NCI-H526 (cell line): ENCODE results near the gene NDUFAF3.

Experiments
- DNase-seq, 2 experiments: peaks; one replicate each; lab custom pipeline; 2025; lab: John Stamatoyannopoulos, UW

NDUFAF3 gene, protein sequence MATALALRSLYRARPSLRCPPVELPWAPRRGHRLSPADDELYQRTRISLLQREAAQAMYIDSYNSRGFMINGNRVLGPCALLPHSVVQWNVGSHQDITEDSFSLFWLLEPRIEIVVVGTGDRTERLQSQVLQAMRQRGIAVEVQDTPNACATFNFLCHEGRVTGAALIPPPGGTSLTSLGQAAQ

DNA sequence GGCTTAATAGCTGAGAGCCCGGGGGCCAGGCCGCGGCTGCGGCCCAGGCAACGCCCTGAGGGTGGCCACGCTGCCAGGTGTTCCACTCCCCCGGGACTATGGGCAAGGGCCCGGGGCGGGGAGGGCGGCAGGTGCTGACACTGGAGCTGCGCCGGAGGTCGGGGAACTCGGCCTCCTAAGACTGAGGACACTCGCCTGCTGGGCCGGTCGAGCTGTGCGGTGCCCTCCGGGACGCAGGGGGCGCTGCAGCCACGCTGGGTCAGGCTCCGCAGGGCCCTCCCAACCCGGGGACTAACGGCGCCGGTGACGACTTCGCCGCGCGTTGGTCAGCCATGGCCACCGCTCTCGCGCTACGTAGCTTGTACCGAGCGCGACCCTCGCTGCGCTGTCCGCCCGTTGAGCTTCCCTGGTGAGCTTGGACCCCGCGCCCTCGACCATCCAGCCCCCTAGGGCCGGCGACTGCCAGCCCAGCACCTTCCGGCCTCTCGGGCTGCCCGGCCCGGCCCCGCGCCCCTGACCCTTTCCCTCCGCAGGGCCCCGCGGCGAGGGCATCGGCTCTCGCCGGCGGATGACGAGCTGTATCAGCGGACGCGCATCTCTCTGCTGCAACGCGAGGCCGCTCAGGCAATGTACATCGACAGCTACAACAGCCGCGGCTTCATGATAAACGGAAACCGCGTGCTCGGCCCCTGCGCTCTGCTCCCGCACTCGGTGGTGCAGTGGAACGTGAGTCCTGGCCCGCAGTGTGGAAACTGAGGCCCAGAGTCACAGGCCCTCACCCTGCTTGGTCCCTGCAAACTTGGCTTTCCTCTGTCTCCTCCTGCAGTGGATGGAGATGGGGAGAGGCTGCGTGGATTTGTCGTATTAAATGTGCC is at the start of gene NDUFAF3:
TSS of gene NDUFAF3 (plus strand) at position 309 of the 875 bp plus-strand sequence. CDS start at position 333, 24 bp downstream.
- peak; percentile 96 to 100 for DNase-seq

DNA sequence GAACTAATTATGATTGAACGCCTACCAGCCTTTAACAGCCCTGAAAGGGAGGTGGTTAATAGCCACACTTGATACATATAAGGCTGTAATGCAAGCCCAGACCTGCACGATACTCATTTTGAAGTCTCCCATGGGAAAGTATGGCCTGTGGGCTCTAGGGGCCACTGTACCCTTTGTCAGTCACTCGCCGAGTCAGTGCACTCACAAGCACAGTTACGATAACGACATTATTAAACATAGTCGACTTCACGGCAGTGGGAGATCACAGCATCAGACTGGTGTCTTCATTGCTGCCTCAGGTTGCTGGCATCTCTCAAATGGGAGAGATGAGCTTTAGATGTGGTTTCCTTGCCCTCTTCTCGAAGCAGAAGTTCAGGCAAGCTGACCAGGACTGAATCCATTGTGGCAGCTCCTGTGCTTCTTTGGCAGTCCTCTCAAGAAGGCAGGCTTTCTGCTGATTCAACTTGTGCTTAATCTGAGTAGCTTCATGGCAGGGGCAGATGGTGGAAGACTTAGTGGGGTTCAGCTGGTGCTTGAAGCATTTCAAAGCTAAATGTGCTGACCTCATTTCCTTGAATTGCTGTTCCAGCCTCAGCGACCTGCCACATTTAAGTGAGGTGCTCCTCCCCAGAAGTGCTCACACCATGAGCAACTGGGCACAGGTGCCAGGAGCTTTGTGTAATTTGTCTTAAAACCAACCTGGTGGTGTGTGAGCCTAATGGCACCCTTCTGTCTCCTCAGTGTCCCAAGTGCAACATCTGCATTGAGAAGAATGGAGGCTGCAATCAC is 47.7 kb upstream of the NDUFAF3 start:
- no peak for DNase-seq

DNA sequence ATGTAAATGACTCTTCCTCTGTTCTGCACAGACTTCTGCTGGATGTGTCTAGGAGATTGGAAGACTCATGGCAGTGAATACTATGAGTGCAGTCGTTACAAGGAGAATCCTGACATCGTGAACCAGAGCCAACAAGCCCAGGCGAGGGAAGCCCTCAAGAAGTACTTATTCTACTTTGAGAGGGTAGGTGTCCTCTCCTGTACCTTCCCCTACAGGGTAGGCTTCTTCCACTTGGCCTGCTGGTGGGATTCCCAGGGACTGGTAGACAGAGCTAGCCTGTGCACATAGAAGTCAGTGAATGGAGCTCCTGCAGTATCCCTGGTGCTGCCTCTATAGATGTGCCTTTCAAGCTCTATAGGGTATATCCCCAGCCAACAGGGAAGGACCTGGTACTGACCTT is 42.5 kb upstream of the NDUFAF3 start:
- DNase-seq = no peak

DNA sequence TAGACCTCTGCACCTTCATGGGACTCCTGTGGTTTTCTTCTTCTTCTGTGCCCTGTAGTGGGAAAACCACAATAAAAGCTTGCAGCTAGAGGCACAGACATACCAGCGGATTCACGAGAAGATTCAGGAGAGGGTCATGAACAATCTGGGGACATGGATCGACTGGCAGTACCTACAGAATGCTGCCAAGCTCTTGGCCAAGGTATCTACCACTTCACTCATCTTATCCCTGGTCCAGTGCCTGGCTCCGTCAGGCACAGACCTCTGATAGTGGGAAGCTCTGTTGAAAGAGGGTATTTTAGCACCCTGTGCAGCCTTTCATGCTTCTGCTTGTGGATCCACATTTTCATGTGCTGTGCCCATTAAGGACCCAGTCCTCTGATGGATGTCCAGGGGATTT is 41.6 kb upstream of the NDUFAF3 start:
- no peak for DNase-seq

DNA sequence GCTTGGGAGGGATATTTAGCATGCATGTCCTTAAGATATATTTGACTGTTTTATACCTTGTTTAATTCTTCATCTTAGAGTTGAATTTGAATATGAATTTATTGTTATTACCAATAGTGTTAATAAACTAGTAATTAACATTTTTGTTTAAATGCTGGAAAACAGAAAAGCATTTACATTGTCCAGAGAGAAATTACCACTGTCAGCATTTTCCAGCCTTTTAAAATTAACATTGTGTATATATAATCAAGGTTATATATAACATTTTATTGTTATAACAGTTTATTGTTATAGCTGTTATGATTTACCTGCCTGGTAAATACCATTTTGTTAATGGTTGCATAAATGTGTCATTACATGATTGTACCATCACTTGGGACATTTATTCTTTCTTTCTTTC is 39.9 kb upstream of the NDUFAF3 start:
- DNase-seq = no peak

DNA sequence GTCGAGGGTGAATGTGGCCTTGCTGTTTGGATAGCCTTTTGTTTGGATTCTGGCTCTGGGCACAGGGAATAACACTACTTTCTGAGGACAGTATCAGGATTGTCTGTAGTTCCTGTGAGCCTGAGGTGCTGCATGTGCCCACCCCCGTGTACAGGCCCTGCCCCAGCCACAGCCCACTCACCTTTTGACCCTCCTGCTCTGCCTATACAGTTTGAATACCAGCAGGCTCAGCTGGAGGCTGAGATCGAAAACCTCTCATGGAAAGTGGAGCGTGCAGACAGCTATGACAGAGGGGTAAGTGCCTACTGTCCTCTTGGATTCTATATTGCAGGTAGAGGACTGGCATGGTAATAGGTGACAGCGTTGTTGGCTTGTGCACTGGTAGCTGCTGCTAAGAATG is 39.2 kb upstream of the NDUFAF3 start:
- no peak for DNase-seq

DNA sequence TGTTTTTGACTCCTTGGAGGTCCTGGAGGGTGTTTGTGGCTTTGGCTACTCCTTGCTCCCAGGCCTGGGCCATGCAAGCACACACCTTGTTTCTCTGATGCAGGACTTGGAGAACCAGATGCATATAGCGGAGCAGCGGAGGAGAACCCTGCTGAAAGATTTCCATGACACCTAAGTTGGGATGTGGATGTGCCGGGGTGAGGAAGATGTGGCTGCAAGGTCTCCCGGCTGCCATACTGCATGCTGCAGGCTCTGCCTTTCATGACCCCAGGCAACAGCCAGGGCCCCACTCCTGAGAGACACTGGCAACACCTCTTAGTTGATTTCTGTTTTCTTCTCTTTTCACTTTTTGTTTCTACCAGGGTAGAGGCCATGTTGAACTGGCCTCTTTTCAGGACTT is 38.8 kb upstream of the NDUFAF3 start:
- DNase-seq = no peak

DNA sequence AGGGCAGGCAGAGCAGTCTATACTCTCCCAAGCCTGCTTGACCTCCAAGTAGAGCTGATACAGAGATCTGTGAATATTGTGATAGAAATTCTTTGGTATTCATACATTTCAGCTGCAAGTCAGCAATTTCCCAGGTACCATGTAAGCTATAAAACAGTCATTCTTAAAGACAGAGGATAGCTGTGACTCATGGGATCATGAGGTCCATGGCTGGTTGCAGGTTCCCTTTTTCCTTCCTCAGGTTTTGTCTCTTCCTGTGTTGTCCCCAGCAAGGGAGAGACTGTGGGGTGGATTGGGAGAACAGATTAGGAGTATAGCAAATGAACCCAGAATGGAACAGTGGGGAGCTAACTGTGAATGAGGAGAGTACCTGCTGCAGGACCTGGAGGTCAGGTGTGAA is 37.3 kb upstream of the NDUFAF3 start:
- DNase-seq = no peak

DNA sequence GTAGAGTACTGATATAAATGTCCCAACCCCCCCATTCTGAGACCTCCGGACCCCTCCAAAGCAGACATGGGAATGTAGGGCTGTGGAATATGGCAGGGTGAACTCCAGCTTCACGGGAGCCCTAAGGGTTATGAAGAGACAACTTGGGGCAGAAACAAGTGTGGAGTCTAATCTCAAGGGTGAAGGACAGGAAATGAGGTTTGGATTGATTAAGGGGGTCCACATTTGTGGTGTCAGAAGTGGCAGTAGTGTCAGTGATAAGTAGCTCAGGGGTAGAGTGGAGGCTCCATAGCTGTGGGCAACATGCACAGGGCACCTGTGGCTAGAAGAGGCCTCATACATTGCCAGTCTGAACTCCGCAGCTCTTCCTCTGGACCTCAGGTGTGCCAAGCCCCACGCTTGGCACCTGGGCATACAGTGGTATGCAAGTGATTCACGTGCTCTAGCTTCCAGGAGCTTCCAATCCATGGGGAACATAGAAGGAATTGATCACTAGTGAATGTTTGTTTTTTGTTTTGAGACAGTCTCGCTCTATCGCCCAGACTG is 36.0 kb upstream of the NDUFAF3 start:
- no peak for DNase-seq

DNA sequence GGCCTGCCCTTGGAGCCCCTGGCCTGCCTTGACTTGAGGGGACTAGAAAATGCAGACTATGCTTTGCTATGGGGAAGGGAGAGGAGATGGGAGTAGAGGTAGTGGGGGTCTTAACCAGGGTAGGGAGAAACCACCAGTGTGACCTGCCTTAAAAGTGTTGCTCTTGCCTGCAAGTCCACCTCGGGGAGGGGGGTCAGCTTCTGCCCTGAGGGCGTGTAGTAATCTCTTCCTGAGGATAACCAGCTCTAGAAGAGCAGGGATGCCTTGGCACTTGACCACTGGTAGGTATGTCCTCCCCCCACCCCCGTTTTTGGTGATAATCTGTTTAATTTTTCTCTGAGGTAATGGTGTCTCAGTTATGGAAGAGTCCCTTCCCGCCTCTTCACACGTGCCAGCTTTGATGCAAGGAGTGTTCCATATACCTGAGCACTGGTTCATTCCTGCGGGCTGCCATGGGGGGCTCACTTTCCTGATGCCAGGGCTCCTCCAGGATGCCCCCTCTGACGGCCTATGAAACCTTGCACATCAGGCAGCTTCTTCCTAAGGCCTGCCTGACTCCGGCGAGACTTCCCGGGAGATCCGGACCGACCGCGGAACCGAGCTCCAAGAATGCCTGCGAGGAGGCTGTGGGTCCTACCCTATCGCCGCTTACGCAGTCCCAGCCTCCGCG is 32.7 kb upstream of the NDUFAF3 start:
- peak; percentile 42 to 44 for DNase-seq

DNA sequence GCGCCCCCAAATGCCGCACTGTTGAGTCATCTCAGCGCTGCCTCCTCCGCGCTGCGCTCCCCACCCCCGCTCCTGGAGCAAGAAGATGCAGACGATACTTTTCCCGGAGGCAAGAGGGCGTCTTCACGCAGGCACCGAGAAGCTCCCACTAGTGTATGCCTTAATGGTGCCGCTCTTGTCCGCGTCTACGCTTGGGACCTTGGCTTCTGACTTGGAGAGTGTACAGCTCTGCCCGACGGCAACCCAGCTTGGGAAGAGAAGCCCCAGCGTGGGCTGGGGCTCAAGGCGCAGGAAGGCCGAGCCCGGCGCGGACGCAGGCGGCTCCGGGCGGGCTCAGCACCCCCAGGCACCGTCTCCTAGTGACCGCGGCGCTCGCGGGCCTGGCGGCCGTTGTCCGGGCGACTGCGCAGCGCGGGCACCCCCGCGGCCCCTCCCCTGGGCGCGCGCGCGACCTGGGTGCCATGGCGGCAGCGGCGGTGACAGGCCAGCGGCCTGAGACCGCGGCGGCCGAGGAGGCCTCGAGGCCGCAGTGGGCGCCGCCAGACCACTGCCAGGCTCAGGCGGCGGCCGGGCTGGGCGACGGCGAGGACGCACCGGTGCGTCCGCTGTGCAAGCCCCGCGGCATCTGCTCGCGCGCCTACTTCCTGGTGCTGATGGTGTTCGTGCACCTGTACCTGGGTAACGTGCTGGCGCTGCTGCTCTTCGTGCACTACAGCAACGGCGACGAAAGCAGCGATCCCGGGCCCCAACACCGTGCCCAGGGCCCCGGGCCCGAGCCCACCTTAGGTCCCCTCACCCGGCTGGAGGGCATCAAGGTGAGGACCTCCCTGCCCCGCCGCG is 31.9 kb upstream of the NDUFAF3 start, which contains the start of gene P4HTM:
TSS of gene P4HTM (plus strand) at position 446 of the 840 bp plus-strand sequence. CDS start at position 462, 16 bp downstream.
- DNase-seq = peak; percentile 44 to 83

DNA sequence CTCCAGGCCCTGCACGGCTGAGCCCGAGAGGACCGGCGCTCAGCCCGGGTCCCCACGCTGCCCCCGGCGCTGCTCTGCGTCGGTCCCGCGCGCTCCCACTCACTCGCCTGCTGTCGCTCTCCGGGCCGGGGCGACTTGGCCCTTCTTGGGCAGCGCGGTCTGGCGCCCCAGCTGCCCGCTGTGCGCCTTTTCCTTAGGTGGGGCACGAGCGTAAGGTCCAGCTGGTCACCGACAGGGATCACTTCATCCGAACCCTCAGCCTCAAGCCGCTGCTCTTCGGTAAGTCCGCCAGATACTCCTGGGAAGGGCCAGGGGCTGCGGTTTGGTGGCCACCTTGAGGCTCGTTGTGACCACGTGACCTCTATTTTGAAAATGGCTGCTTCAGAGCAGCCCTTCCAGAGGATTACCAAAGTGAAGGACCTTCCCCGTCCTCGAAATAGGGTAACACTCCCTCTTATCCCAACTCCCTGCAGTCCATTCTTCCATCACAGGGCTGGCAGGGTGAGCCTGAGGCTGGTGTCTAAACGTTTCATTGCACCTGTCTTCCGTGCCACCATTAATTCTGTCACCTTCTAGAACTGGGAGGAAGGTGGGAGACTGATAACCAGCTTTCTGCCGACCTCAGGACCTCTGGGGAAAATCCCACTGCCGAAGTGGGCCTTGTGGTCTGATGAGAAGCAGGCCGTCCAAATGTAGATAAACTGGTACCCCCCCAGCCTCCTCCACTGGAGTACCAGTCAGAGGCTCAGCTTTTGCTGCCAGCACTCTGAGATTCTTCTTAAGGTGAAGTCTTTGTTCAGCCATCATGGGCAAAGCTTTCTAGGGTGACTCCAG is 31.1 kb upstream of the NDUFAF3 start:
- peak; percentile 36 to 78 for DNase-seq

DNA sequence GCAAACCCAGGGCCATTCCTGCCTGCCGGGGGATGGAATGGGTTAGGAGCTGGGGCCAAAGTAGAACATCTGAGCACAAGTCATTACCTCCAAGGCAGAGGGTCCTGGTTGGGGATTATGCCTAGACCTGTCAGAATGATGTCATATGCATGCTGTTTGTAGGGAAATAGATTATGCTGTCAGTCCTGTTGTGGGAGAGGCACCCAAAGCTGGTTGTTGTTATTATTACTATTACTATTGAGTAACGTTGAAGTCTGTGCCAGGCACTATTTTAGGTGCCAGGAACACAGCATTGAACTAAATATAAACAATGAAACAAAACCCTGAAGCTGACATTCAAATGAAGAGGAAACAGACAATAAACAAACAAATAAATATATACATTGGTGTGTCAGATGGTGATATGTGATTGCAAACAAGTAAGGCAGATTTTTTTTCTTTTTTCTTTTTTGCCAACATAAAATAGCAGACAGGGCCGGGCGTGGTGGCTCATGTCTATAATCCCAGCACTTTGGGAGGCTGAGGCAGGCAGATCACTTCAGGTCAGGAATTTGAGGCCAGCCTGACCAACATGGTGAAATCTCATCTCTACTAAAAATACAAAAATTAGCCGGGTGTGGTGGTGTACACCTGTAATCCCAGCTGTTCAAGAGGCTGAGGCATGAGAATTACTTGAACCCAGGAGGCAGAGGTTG is 29.9 kb upstream of the NDUFAF3 start:
- DNase-seq = no peak

DNA sequence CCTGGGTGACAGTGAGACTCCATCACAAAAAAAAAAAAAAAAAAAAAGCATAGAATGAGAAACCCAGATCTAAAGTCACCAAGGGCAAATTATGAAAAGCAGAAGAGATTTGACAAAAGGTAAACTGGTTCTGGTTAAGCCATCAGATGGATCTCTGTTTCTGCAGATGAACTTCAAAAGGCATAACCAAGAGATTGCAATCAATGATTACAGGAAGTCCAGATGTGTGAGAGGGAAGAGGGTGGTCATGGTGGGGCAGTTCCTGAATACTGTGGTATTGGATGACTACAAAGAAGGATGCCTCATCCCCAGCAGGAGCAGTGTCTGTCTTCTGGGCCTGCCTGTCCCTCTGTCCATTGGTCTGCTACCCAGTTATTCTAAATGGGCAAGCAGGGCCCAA is 28.1 kb upstream of the NDUFAF3 start:
- no peak for DNase-seq

DNA sequence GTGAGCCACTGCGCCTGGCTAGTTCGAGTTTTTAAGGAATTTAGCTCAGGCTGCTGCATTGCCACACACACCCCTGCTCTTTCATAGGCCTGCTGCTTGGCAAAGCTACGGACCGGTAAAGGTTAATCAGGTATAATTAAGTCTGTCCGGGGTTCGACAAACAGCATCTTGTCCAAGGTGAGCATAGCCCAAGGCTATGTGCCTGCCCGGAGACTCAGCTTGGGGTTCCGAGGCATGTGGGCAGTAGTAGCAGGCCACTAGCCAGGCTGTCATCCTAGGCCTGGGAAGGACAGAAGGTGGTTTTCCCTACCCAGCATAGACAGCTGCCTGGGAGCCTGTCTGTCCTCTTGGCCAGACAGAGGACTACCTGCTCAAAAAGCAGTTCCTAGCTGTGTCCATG is 25.3 kb upstream of the NDUFAF3 start:
- DNase-seq = no peak

DNA sequence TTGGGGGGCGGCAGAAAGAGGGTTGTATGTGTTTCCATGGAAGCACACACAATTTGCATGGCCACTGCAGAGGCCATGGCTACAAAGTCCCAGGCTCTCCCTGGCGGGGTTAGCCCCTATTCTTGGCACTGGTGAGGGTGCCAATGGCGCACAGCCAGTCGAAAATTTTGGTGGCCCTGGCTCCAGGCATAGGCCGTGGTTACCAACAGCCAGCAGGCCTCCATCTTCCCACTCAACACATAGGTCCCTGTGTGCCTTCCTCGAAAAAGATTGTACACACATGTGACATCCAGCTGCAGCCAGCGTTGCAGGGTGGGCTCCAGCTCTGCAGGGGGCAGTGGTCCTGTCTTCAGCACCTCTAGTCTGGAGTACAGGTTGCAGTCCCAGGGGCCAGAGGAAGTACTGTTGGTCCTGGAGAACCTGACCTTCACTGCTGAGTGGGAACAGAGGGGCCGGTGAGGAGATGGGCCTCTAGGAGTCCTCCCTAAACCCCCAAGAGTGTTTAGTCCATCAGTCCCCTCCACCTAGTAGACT is 24.8 kb upstream of the NDUFAF3 start:
- peak in 1 of 2 experiments; percentile 34 for DNase-seq

DNA sequence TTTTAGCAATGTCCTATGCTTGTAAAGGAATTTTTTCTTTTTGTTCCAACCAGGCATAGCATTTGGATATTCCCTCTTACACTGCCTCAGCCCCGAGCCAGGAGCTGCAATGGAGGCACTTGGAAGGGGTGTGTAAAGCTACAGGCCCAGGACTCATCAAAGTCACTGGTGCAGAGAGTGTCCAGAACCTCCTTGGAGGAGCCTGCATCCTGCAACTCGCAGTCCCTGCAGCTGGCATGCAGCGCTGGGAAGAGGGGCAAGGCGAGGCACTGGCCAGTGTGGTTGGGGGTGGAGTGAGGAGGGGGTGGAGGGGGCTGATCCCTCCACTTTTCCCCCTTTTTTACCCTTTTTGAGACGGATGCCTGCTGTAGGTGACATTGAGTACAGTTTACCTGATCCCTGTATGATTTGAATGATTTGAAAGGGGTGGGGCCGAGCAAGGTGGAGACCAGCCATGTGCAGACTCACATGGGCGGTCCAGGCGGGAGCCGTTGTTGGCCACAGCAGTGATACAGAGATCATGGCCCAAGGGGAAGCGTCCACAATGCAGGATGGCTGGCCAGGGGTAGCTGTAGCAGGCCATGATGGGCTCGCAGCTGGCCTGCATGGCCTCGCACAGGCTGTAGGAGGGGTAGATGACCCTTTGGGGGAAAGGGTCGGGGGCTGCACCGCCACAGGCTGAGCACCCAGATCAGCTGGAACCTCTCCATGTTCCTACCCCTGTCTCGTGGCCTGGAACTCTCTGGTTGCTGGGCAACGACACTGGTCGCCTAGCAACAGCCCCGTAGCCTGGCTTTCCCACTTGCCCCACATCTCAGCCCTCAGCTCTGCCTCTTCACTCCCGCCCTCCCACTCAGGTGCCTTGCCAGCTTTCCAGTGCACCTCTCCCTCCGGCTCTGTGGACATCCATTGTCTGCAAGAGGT is 23.9 kb upstream of the NDUFAF3 start:
- DNase-seq = peak; percentile 62 to 74
